HEK293T (cell line): ENCODE data around the gene MAEA.

Experiments used
- CTCF ChIA-PET: fragments of 350-600 bp; formaldehyde crosslinking; extraction: SDS; loops from one replicate; lab custom pipeline; 2021; ENCODE audit warnings: antibody characterized with exemption, inconsistent platforms; lab: Yijun Ruan, JAX
- POLR2A ChIA-PET: fragments of 350-600 bp; formaldehyde crosslinking; extraction: SDS; loops from one replicate; lab custom pipeline; 2020; ENCODE audit warnings: antibody characterized with exemption, inconsistent platforms; lab: Yijun Ruan, JAX
- DNase-seq: peaks from one replicate; pipeline ENCODE4 v3.0.0; 2012; ENCODE audit warnings: mixed read lengths; ENCODE audit errors: extremely low spot score
- ARNT ChIP-seq: fragments of 450-650 bp; IDR thresholded peaks from 2 replicates; pipeline ENCODE4 v1.6.1; 2017; ENCODE audit warnings: mild to moderate bottlenecking
- BHLHE40 ChIP-seq: fragments of 450-650 bp; IDR thresholded peaks from 2 replicates; pipeline ENCODE4 v1.6.1; 2016; ENCODE audit warnings: mild to moderate bottlenecking, moderate library complexity, borderline replicate concordance
- CTBP1 ChIP-seq: fragments of 450-650 bp; IDR thresholded peaks from 2 replicates; pipeline ENCODE4 v1.6.1; 2016; ENCODE audit warnings: borderline replicate concordance
- ELF4 ChIP-seq: fragments of 450-650 bp; IDR thresholded peaks from 2 replicates; pipeline ENCODE4 v1.6.1; 2017; ENCODE audit warnings: antibody characterized with exemption
- FOXA1 ChIP-seq: fragments of 450-650 bp; IDR thresholded peaks from 2 replicates; pipeline ENCODE4 v1.6.1; 2016; ENCODE audit warnings: mild to moderate bottlenecking
- FOXK2 ChIP-seq: fragments of 450-650 bp; IDR thresholded peaks from 2 replicates; pipeline ENCODE4 v1.6.1; 2016; ENCODE audit warnings: mild to moderate bottlenecking
- FOXM1 ChIP-seq: fragments of 450-650 bp; IDR thresholded peaks from 2 replicates; pipeline ENCODE4 v1.6.1; 2017; ENCODE audit warnings: mild to moderate bottlenecking, borderline replicate concordance
- HDGF ChIP-seq: fragments of 450-650 bp; IDR thresholded peaks from 2 replicates; pipeline ENCODE4 v1.6.1; 2017; ENCODE audit warnings: antibody characterized with exemption, borderline replicate concordance
- L3MBTL2 ChIP-seq: fragments of 450-650 bp; conservative IDR thresholded peaks from 2 replicates; pipeline ENCODE4 v1.6.1; 2016; ENCODE audit warnings: mild to moderate bottlenecking
- LEF1 ChIP-seq: fragments of 450-650 bp; IDR thresholded peaks from 2 replicates; pipeline ENCODE4 v1.6.1; 2017; ENCODE audit warnings: mild to moderate bottlenecking, borderline replicate concordance
- NFRKB ChIP-seq: fragments of 450-650 bp; IDR thresholded peaks from 2 replicates; pipeline ENCODE4 v1.6.1; 2016; ENCODE audit warnings: mild to moderate bottlenecking, moderate library complexity
- PKNOX1 ChIP-seq: fragments of 450-650 bp; IDR thresholded peaks from 2 replicates; pipeline ENCODE4 v1.6.1; 2016
- SP1 ChIP-seq: fragments of 450-650 bp; IDR thresholded peaks from 2 replicates; pipeline ENCODE4 v1.6.1; 2017
- SUZ12 ChIP-seq: fragments of 450-650 bp; IDR thresholded peaks from 2 replicates; pipeline ENCODE4 v1.6.1; 2016; ENCODE audit warnings: mild to moderate bottlenecking
- TARDBP ChIP-seq: fragments of 450-650 bp; IDR thresholded peaks from 2 replicates; pipeline ENCODE4 v1.6.1; 2016
- ZNF384 ChIP-seq: fragments of 450-650 bp; IDR thresholded peaks from 2 replicates; pipeline ENCODE4 v1.6.1; 2016

The MAEA gene

GRCh38 chr4:1310031-1310795, 20.5 kb downstream of the MAEA start:
- TF ChIP-seq SP1 (no peak), FOXM1 (no peak), ZNF384 (no peak), CTBP1 (no peak), TARDBP (no peak), PKNOX1 (no peak), SUZ12 (no peak), FOXK2 (no peak), BHLHE40 (no peak), FOXA1 (no peak), ELF4 (no peak), ARNT (no peak), NFRKB (no peak), LEF1 (no peak), L3MBTL2 (no peak)
- ChIA-PET CTCF (no interaction called here), POLR2A (no interaction called here)
- no peak for DNase-seq

GRCh38 chr4:1310796-1311631, 21.3 kb downstream of the MAEA start:
- CTCF ChIA-PET: no interaction called here

GRCh38 chr4:1312821-1313640, 23.3 kb downstream of the MAEA start:
- ChIA-PET CTCF (no interaction called here), POLR2A (no interaction called here)
- DNase-seq: no peak
- TF ChIP-seq FOXM1 (no peak), ELF4 (no peak), TARDBP (no peak)

More at GRCh38 chr4:1310796-1311631, 21.3 kb downstream of the MAEA start:
- no peak for DNase-seq
- TF ChIP-seq FOXA1 (no peak), SP1 (no peak)
- POLR2A ChIA-PET: no interaction called here

GRCh38 chr4:1315306-1315705, 25.6 kb downstream of the MAEA start:
- ChIA-PET CTCF (no interaction called here), POLR2A (interaction anchor here (1.5 kb wide), 1 partner anchor 32 kb away, joined by 5 read pairs; the partner anchor contains the start of gene UVSSA)
- no peak for DNase-seq
- TF ChIP-seq CTBP1 (no peak), FOXA1 (no peak), SP1 (no peak), HDGF (no peak), LEF1 (no peak), L3MBTL2 (no peak), ZNF384 (no peak), FOXK2 (no peak), FOXM1 (no peak), PKNOX1 (no peak), ARNT (no peak), TARDBP (no peak), NFRKB (no peak), ELF4 (no peak), BHLHE40 (no peak), SUZ12 (no peak)

GRCh38 chr4:1315836-1316536, 26.3 kb downstream of the MAEA start:
- TF ChIP-seq FOXA1 (no peak), NFRKB (no peak), ZNF384 (no peak), SP1 (no peak), FOXK2 (no peak), PKNOX1 (no peak), BHLHE40 (no peak), SUZ12 (no peak), CTBP1 (no peak), TARDBP (no peak), L3MBTL2 (no peak), LEF1 (no peak)
- DNase-seq: no peak
- ChIA-PET CTCF (no interaction called here), POLR2A (no interaction called here)
